H7 (cell line): ENCODE data around the gene SDS. TPM values are rescaled to one million over a fixed set of nuclear protein-coding genes. Genes with fewer than 3 reads are reported as not detected.

Experiments used
- DNase-seq: peaks from one replicate; pipeline ENCODE4 v3.0.0; 2012
- H3K27me3 ChIP-seq: 2 replicates; pipeline ENCODE4 v1.6.0; 2011; ENCODE audit warnings: mild to moderate bottlenecking, low read length; ENCODE audit not compliant: control insufficient read depth, insufficient read depth
- H3K36me3 ChIP-seq: replicated peaks from 2 replicates; pipeline ENCODE4 v1.5.1; 2011; ENCODE audit warnings: low read length; ENCODE audit not compliant: control insufficient read depth, insufficient read depth
- H3K4me3 ChIP-seq: 2 replicates; pipeline ENCODE4 v1.5.1; 2011; ENCODE audit warnings: low read depth, mild to moderate bottlenecking, control low read depth, low read length, moderate library complexity; ENCODE audit not compliant: insufficient read depth
- total RNA-seq: library from RNA; depleted of rRNA; stranded (reverse); fragments of >200 nt; shearing (Covaris generic); gene quantifications from 2 replicates; pipeline ENCODE4 v1.2.3, GENCODE V29; 2014

Gene SDS
- total RNA-seq, 1 experiment from 2014 or later, result 0.66 TPM

DNA sequence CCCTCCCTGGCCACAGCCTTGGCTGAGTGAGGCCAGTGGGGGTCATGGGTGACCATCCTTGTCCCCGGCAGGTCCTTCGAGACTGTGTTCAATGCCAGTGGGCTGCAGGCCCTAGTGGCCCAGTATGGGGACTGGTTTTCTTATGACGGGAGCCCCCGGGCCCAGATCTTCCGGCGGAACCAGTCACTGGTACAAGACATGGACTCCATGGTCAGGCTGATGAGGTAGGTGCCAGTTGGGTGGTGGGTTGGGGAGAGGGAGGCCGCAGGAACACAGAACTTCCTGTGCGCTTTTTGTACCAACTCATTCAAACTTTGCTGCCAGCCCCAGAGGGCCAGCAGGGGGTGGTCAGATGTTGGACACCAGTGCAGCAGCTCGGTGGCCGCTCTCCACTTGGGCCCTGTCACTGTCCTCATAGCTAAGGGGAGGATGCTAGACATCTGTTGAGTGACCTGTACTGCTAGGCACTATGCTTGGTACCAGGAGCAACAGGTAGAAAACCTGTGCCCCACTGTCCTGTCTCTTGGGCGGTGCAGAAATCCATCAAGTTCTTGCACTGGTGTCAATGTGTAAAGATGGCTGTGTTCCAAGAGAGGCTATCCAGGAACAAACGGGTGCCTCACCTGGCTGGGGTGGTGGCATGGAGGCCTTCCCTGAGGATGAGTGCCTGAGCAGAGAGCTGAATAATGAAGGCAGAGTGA is 16.7 kb downstream of the SDS start:
- Histone ChIP-seq H3K4me3 (no peak overlapping the region), H3K36me3 (peaks cover 3% of the 10 kb centered on the region), H3K27me3 (no peaks in the 10 kb centered on the region)
- no peak for DNase-seq

GRCh38 chr12:113385282-113385882 is 18.3 kb downstream of the SDS start:
- no peak for DNase-seq
- Histone ChIP-seq H3K27me3 (no peaks in the 10 kb centered on the region), H3K36me3 (peaks cover 3% of the 10 kb centered on the region), H3K4me3 (no peak overlapping the region)

- no peak overlapping the region for H3K4me3 ChIP-seq
- no peak for DNase-seq
- H3K36me3 ChIP-seq, result peaks cover 3% of the 10 kb centered on the region
- H3K27me3 ChIP-seq, result no peaks in the 10 kb centered on the region
Observed at GRCh38 chr12:113384778-113385177, 18.9 kb downstream of the SDS start.

GRCh38 chr12:113382206-113382605 is 21.5 kb downstream of the SDS start:
- Histone ChIP-seq H3K36me3 (peaks cover 3% of the 10 kb centered on the region), H3K4me3 (no peak overlapping the region), H3K27me3 (no peaks in the 10 kb centered on the region)
- no peak for DNase-seq

GRCh38 chr12:113381220-113381619 is 22.5 kb downstream of the SDS start:
- Histone ChIP-seq H3K4me3 (no peak overlapping the region), H3K36me3 (peaks cover 4% of the 10 kb centered on the region), H3K27me3 (no peaks in the 10 kb centered on the region)
- DNase-seq, result no peak

- no peak for DNase-seq
- H3K36me3 ChIP-seq, result peaks cover 3% of the 10 kb centered on the region
- no peak overlapping the region for H3K4me3 ChIP-seq
- H3K27me3 ChIP-seq, result no peaks in the 10 kb centered on the region
Observed at GRCh38 chr12:113378291-113378690, 25.4 kb downstream of the SDS start.

GRCh38 chr12:113374823-113375428 is 28.8 kb downstream of the SDS start:
- DNase-seq, result no peak
- Histone ChIP-seq H3K36me3 (peaks cover 3% of the 10 kb centered on the region), H3K4me3 (no peak overlapping the region), H3K27me3 (no peaks in the 10 kb centered on the region)

DNA sequence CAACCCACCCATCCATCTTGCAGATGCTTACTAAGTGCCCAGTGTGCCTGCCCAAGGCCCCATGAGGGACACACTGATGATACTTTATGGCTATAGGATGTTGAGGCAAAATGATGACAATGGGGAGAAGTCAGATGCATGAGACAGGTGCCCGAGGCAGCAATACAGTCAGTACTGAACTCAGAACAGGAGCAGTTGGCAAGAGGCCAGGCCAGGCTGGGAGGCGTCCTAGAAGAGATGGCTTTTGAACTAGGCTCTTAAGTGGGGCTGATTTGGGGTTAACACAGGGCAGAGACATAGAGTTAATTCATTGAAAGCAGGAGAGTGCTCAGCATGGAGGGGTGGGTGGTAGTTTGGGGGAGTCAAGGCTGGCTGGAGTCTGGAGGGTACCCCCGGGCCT is 29.7 kb downstream of the SDS start:
- peaks cover 3% of the 10 kb centered on the region for H3K36me3 ChIP-seq
- H3K27me3 ChIP-seq, result no peaks in the 10 kb centered on the region
- DNase-seq, result no peak
- no peak overlapping the region for H3K4me3 ChIP-seq

DNA sequence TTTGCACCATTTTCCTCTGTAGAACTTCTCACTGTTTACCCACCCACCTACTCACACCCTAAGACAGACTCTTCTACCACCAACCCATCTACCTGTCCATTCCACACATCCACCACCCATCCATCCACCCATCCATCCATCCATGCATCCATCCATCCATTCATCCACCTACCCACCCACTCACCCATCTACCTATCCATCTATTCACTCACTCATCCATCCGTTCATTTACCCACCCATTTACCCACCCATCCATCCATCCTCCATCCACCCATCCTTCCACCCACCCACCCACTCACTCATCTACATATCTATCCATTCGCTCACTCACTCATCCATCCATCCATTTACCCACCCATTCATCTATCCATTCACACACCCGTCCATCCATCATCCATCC is 30.2 kb downstream of the SDS start:
- DNase-seq, result no peak
- Histone ChIP-seq H3K27me3 (no peaks in the 10 kb centered on the region), H3K36me3 (peaks cover 3% of the 10 kb centered on the region), H3K4me3 (no peak overlapping the region)

DNA sequence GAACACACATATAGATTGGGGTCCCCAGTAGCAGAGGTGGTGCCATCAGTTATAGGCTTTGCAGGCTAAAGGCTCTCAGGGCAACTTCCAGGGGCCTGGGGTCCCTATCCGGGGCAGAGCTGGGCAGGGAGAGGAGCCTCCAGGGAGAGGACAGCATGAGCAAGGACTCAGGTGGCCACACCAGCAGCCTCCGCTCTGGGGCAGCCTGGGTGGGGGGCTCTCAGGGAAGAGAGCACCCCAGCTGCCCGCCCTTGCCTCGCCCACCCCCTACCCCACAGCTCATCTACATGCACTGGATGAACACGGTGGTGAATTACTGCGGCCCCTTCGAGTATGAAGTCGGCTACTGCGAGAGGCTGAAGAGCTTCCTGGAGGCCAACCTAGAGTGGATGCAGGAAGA is 31.3 kb downstream of the SDS start:
- H3K27me3 ChIP-seq, result no peaks in the 10 kb centered on the region
- H3K36me3 ChIP-seq, result peaks cover 3% of the 10 kb centered on the region
- no peak overlapping the region for H3K4me3 ChIP-seq
- DNase-seq, result no peak

DNA sequence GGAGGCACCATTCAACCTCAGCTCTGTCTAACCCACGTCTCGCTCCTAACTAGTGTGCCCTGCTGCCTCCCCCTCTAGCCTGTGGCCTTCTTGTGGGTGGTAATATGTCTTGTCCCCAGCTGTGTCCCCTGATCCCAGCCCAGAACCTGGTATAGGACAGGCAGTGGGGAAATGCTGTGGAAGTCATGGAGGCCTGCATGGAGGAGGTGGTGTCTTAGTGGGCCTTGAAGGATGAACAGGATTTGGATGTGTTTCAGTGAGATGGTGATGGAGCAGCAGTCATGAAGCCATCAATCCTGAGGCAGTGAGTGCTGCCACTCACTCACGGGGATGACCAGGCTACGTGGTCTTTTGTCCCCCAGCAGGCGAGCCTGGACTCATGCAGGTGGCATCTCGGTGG is 31.9 kb downstream of the SDS start:
- peaks cover 3% of the 10 kb centered on the region for H3K36me3 ChIP-seq
- no peak for DNase-seq
- H3K27me3 ChIP-seq, result no peaks in the 10 kb centered on the region
- H3K4me3 ChIP-seq, result no peak overlapping the region

DNA sequence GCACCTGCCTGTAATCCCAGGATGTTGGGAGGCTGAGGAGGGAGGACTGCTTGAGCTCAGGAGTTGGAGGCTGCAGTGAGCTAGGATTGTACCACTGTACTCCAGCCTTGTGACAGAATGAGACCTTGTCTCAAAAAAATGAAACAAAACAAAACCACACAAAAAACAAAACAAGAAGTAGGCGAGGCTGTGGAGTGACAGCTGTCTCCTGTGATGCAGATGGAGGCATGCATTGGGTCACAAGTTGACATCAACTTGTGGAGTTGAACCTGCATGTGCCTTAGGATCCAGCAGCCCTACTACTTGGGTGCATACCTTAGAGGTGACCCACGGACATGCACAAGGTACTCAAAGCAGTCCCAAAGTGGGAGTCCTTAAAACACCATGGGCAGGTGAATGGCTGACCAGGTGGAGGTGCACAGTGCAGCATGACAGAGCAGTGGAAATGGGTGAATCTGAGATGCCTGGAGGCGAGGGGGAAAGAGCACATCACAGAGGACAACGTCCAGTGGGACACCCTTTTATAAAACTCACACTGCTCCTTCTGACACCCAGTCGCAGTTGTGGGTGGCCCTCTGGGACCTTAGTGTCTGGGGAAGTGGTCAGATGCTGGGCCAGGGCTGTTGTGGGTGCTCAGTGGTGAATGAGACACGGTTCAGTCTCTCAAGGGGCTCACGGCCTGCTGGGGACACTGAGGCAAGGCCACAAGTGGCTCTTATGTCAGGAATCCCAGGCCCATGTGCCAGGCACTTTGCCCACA is 32.6 kb downstream of the SDS start:
- H3K4me3 ChIP-seq, result no peak overlapping the region
- H3K27me3 ChIP-seq, result no peaks in the 10 kb centered on the region
- H3K36me3 ChIP-seq, result peaks cover 1% of the 10 kb centered on the region; the same call in 1 of the 2 replicates
- no peak for DNase-seq

DNA sequence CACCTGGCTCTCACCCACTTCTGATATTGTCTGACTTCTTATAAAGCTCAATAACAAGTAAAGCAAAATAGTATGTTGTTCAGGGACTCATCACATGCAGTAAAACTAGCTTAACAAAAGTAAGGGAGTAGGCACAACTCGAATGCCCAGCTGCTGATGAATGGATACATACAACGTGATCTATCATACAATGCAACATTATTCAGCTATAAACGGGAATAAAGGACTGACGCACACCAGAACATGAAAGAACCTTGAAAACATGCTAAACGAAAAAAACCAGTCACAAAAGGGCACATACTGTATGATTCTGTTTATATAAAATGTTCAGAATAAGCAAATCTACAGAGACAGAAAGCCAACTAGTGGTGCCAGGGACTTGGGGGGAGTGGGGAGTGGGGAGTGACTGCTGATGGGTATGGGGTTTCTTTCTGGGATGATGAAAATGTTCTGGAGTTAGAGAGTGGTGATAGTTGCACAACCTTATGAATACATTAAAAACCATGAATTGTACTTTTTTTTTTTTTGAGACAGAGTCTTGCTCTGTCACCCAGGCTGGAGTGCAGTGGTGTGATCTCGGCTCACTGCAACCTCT is 34.2 kb downstream of the SDS start:
- peaks cover 1% of the 10 kb centered on the region; the same call in 1 of the 2 replicates for H3K36me3 ChIP-seq
- no peaks in the 10 kb centered on the region for H3K27me3 ChIP-seq
- H3K4me3 ChIP-seq, result no peak overlapping the region
- DNase-seq, result no peak

GRCh38 chr12:113368331-113368730 is 35.4 kb downstream of the SDS start:
- Histone ChIP-seq H3K27me3 (no peaks in the 10 kb centered on the region), H3K4me3 (no peak overlapping the region), H3K36me3 (peaks cover under 1% of the 10 kb centered on the region; the same call in 1 of the 2 replicates)
- DNase-seq, result no peak
